HG02973 (cell line): ENCODE measurements around the gene HOXA9.

ENCODE experiments used
- ATAC-seq: cut with Tn5 transposase; IDR thresholded peaks from one replicate; pipeline ENCODE4 v1.9.1; 2021; ENCODE audit warnings: moderate library complexity; ENCODE audit not compliant: unreplicated experiment

HOXA9 gene

DNA sequence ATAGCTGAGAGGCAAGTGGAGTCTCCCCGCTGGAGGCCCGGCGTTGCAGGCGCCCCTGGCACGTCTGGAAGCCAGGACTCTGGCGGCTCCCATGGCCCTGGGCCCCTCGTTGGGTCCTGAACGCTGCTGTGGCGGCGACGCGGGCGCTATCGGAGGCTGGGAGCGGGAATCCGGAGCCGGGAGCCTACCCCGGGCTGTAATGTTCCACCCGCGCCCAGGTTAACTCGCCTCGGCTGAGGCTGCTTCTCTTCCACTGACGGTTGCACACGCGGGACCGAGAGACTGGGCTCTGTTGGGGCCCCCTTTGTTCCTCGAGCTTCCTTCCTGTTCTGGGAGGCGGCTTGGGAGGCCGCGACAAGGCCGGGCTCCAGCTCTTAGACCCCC lies 20.6 kb downstream of the HOXA9 start:
- ATAC-seq, result no peak

DNA sequence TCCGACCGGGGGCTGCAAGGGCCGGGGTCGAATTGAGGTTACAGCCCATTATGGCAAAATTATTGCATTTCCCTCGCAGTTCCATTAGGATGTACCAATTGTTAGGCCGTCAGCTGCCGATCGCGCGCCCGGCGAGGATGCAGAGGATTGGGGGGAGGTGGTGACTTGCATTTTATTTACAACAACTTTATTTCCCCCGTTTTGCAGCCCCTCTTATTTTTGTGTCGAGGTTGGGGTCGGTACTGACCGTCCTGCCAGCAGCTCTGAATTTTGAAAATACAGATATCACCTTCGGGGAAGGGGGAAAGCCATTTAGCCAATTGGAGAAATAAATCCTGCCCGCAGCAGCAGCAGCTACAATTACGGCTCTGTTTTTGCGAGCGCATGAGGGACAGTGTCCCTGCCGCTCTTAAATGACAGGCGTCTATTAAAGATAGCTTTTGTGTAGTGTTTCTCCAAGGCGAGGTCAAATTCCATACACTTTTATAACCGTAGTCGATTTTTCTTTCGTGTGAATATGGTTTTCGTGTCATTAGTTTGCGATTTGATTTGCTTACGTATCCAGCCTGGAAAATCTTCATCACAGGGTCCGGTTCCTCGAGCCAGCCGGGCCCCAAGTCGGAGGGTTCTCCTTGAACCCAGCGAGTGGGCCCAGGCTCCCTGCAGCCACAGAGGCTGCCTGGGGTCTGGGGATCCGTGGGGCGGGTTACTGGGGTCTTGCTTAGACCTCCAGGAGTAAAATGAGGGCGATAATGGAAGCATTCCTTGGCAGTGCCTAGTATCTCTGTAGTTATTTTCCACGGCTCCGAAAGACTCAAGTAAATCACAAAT lies 21.2 kb downstream of the HOXA9 start:
- no peak for ATAC-seq

DNA sequence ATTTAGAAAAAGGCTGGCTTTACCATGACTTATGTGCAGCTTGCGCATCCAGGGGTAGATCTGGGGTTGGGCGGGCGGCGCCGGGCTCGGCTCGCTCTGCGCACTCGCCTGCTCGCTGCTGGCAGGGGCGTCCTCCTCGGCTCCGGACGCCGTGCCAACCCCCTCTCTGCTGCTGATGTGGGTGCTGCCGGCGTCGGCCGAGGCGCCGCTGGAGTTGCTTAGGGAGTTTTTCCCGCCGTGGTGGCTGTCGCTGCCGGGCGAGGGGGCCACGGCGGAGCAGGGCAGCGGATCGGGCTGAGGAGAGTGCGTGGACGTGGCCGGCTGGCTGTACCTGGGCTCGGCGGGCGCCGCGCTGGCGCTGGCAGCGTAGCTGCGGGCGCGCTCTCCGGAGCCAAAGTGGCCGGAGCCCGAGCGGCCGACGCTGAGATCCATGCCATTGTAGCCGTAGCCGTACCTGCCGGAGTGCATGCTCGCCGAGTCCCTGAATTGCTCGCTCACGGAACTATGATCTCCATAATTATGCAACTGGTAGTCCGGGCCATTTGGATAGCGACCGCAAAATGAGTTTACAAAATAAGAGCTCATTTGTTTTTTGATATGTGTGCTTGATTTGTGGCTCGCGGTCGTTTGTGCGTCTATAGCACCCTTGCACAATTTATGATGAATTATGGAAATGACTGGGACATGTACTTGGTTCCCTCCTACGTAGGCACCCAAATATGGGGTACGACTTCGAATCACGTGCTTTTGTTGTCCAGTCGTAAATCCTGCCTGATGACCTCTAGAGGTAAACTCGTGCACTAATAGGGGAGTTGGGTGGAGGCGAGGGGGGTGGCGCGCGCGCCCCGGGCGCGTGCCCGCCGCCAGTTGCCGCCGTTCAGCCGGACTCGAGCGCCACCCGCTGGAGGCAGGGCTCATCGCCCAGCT lies 22.1 kb downstream of the HOXA9 start, which contains the start of gene HOXA5:
TSS of gene HOXA5 (minus strand) at position 659 of the 927 bp plus-strand sequence. CDS start at position 585, 74 bp downstream.
- ATAC-seq, result no peak

DNA sequence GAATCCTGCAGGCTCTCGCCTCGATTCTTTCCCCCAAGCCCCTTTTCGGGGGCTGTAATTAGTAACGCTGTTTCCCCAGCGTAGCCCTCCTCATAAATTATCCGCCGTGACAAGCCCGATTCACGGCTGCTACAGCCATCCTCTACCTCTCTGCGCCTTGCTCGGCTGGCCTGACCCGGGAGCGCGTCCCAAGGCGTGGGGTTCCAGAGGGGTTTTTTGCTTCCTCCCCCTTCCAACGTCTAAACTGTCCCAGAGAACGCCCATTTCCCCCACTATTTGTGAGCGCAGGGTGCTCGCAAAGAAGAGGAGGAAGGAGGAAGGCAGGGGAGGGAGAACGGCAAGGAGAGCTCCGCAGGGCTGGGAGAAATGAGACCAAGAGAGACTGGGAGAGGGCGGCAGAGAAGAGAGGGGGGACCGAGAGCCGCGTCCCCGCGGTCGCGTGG lies 22.7 kb downstream of the HOXA9 start:
- ATAC-seq, result no peak

DNA sequence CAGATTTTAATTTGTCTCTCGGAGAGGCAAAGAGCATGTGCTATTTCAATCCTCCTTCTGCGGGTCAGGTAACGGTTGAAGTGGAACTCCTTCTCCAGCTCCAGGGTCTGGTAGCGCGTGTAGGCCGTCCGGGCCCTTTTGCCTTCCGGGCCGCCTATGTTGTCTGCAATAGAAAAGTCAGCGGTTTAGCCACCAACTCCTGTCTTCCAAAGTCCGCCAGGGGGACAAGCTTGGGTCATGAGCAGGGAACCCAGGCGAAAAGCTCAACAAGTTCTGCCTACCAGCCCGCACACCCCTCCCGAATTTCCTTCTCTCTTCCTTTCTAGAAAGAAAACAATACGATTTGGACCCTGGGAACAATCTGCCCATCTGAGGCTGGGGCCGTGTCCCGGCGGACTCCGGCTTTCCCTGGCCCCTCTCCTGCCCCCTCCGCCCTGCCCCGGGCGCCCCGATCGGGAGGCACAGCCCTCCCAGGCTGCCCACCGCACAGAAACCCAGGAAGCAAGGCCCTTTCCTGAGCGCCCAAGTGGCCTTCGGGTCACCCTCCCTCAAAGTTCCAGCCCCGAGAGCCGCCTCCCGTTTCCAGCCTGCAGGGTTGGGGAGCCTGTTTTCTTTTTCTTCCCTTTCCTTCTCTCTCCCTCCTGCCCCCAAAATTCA lies 23.3 kb downstream of the HOXA9 start:
- ATAC-seq, result no peak

DNA sequence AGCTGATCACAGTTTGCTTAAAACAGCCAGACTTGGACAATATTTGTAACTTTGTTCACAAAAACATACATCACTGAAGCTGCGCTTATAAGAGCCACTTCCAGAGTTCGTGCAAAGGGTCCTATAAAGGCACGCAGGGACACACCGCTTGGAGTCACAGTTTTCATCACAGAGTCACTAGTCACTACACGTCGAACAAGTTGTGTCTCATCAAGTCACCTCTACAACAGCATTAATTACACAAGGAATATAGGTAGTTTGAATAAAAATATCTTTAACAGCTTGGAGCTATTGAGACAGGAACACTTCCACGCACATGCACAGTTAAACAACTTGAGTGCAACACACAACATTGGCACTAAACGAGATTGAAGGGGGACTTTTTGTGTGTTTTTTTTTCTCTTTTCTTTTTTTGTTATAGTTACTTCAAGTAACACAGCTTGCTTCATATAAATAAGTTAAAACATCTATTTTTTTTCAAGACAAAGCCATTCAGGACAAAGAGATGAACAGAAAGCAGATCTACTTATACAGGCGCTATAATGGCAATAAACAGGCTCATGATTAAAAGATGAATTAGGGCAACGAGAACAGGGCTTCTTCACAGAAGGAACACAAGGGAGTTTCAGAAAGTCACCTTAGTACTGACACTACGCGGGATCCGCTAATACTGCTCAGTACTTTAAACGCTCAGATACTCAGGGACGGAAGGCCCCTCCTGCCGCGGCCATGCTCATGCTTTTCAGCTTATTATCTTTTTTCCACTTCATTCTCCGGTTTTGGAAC lies 24.0 kb downstream of the HOXA9 start:
- no peak for ATAC-seq

DNA sequence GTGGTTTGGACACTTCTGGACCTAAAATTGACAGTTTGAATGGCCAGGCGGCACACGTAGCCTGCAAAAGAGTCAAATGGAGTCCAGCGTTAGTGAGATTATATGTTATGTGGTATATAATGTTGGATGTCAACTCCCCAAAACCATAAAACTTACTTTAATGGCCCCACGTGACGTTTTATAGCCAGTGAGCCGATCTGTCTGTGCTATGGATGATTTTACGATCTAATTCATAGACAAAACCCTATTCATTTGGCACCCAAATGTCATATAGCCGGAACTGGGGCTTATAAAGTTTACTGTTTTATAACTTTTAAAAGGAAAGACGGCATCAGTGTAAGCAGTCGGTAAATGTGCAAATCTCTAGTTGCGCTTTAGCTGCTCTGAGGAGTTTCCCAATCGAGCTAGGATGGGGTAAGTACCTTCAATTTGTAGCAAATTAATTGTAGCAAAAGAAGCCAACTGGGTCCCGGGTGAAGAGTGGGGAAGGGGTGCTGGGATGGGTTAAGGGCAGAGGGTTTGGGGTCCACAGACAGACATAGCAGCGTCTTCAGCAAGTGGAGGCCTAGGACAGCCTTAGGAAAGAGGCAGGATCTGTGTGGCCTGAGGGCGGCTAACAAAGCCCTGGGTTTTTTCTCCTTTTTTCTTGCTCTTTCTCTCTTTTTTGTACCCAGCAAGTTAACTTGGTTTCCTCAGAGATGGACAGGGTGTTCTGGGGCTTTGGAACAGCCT lies 25.0 kb downstream of the HOXA9 start:
- ATAC-seq, result no peak

DNA sequence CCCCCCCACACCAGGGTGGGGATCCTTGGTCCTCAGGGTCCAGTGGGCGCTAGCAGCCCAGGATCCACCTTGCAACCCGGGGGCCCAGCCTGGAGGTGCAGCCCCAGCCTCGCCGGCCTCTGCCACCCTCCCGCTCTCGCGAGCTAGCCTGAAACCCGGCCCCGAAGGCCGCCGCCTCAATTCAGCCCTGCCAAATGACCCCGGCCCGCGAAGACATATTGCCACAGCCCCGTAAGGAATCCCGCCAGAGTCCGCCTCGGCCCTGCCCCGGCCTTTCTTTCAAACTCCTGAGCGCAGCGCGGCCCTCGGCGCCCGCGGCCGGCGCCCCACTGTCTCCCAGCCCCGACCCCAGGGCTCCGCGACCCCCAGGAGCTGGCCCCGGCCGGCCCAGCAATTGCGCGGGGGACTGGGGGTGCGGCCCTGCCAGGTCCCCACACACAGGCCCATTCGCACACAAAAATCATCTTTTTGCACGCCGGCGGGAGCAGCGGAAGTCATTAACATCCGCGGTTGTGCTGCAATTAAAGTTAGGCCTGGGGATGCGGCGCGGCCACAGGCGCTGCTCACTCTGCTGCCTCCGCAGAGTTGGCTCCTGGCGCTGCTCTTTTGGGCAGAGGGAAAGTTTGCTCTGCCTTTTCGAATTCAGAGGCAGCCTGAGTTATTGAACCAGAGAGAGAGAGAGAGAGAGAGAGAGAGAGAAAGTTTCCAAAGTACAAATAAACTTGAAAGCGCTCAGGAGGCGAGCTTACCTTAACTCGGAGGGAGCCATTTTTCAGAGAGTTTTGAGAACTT lies 25.8 kb downstream of the HOXA9 start:
- ATAC-seq, result no peak

DNA sequence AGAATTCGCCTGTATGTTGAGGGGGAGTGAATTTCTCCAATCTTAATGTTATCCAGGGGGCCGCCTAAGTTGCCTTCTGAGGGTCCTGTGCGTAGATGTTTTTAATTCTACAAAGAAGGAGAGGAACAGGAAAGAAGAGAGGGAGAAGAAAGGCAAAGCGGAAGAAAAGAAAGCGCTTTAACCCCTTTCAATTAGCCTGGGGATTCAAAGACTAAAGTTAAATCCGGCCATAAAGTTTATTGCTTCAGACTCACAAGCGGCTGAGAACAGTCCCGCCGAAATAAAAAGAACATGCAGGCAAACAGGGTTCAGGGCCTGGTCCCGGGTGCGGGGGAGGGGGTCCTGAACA lies 26.4 kb downstream of the HOXA9 start:
- no peak for ATAC-seq

DNA sequence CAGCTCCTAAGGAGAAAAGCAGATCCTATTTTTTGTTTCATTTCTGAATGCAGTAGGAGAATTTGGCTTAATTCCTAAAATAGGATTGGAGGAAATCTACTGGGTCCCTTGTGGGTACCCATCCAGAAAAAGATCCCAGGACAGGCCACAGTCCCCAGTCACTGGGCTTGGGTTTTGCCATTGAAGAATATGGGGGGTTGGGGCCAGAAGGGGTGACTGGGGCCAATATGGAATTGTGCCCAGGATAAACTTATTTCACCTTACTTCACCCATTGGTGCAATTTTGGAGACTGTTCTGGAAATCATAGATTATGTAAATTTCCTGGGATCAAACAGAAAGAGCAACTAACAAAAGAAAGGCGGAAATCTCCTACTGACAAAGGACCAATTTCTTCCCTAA lies 26.9 kb downstream of the HOXA9 start:
- no peak for ATAC-seq

DNA sequence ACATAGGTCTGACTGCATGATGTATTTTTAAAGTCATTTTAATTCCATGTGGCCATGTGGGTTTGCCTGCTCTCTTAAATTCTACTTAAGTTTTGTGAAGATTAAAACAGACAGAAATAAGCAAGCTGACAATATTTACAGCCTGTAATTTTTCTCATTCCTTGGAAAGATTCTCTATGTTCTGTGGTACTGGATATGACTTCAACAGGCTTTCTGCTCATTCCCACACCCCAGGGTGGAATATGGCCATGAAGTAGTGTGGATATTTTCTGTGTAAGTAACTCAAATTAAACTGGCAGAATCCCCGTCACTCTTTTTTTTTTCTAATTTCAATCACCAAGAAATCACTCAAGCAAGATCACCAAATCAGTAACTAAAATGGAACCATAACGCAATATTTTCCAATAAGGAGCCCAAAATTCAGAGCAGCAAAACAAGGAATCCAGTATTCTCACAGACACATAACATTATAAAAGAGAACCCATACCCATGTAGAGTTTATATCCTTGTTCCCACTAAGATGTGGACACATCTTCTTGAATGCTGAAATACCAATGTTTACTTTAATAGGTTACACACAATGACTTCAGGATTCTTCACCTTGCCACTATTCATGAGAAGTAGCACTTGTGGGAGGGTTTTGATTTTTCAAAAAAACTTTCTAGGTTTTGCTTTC lies 27.6 kb downstream of the HOXA9 start:
- no peak for ATAC-seq

DNA sequence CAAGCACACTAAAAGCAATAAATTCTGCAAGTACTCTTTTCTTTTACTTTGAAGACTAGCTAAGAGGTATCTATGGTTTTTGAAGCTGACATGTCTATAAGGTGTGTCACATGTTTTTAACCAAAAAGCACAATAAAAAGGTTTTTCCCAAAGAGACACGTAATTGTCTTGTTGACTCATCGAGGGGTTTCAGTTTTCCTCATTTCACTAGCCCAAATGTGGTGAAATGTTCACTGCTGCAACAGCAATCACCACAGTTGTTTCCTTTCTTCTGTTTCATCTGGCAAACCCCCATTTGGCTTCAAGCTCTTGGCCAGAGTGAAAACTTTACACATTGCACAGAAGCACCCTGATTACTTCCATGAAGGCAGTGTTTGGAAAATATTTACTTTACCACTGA lies 30.9 kb downstream of the HOXA9 start:
- no peak for ATAC-seq

DNA sequence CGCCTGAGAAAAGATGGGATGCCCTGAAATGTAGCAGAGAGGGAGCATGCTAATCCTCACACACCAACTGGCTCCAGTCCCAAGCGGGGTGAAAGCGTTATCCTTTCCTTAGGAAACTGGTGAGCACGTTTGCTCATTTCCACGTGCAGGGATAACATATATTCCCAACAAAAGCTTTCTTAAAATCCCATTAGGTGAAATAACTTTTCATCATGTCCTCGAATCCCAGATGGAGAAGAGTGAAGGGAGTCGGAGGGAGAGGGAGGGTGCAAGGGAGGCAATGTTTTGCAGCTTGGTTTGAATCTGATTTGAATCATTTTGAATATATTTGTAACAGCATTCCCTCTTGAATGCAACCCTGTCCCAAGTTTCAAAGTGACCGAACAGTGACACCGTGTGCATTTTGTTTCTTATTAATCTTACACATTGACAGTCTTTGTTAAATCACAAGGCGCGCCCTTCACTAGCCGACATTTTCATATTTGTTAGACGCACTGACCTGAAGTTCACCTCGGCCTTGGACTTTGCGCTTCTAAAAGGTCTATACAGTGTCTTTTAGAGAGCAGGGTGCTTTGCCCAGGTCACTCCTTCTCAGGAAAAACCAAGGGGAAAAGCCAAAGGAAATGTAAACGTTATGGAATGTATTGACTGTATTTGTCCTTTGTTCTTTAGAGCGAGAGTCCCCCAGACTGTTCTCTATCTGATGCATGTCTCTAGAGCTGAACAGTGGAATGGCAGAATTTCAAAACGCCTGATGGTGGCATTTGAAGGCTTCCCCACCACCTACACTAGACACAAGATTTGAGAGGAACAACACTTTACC lies 31.7 kb downstream of the HOXA9 start:
- no peak for ATAC-seq

DNA sequence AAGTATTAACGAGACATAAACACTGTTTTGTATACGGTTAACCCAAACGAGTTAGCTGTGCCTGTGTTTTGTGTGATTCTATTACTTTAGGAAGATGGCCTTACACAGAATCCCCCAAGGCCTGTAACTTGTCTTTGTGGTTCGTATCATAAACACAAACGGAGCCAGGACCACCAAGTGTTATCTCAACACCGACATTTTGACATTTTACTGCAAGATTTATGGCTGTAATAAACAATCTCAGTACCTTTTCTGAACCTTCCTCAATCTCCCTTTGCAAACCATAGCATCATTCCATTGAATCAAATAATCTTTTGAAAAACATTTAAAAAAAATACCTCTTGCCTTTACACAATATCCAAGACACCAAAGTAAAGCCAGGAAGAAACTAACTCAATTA lies 32.4 kb downstream of the HOXA9 start:
- ATAC-seq, result no peak

DNA sequence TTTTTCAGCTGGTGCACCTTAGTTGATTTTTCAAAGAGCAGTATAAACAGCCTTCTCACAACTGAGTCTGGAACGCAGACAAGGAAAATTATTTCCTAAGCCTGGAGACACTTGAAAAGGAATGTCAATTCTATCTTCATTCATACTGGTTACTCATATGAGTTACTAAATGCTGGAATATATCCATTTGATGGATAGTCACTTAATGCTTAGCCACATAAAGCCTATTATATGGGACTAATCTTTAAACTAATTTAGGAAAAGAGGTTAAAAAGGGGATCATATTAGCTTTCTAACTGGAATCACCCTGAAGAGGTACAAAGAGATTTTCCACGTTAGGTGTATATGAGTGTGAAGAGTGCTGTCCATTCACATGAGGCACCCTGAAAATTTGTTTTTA lies 33.1 kb downstream of the HOXA9 start:
- ATAC-seq, result no peak

DNA sequence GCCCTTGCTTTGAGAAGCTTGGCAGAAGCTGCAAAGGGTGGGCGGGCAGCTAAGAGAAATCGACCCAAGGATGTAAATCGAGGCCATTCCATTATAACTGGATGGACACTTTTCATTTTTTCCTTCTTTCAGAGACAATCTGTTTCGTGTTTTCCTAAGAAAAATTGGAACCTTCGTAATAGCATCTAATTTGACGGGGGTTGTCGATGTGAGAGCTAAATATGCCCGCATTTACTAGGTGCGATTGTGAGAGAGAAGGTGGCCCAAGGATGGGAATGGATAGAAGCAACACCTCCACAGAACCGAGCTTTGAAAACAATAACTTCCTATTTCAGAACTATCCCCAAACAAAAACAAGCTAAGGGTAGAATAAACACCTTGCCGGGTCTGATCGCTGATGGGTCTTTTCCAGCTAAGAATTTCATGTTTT lies 33.9 kb downstream of the HOXA9 start:
- no peak for ATAC-seq

DNA sequence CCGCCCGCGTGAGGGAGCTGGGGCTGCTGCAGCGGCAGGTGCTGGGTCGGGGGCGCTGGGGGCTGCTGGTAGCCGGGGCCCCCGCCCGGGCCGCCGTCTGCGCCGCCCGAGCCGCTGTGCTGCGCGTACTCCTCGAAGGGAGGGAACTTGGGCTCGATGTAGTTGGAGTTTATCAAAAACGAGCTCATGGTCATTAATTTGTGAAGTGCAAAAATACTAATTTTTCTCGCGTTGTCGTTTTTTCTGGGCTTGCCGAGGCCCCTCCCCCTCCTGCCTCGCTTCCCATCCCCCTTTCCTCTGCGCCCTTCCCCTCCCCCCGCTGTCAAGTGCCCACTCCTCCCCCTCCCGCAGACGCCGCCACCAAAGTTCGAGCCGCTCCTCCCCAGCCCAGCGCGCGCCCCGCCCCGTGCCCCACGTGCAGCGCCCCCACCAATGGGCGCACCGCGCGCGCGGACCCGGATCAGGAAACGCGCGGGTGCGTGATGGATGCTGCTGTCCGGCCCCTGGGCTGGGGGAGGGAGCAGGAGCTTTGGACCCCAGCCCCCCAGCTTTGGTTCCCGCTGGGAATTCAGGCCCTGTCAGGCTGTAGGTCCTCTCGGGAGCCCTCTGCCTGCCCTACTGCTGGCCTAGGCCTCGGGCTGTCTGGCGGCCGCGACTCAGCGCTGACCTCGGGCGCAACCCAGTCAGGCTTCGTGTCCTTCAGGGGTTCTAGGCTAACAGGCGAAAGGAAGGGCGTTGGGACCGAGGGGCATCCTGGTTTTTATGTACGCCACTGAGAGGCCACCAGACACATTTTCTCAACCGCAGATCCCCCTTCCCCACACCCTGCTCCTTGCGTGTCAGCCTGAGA lies 34.6 kb downstream of the HOXA9 start, which contains the start of gene HOXA4:
TSS of gene HOXA4 (minus strand) at position 218 of the 850 bp plus-strand sequence. CDS start at position 194, 24 bp downstream.
- ATAC-seq, result no peak
